K562 (cell line): Measurements from ENCODE around the gene KARS1. TPM values are rescaled to one million over a fixed set of nuclear protein-coding genes. Genes with fewer than 3 reads are reported as not detected.

Experiments used
- BMI1 ChIP-seq: fragments of 150-350 bp; IDR thresholded peaks from 2 replicates; pipeline ENCODE4 v1.6.1; 2014; ENCODE audit warnings: low read length
- E2F4 ChIP-seq: sonication (generic); formaldehyde crosslinking; IDR thresholded peaks from 2 replicates; pipeline ENCODE4 v1.8.0; 2022; ENCODE audit warnings: mild to moderate bottlenecking, low read depth, missing genetic modification reagents
- GABPB2 ChIP-seq: fragments of 250-450 bp; sonication (Bioruptor Pico); conservative IDR thresholded peaks from 2 replicates; pipeline ENCODE4 v1.5.1; 2021; ENCODE audit warnings: mild to moderate bottlenecking
- GTF2A2 ChIP-seq: IDR thresholded peaks from 2 replicates; pipeline ENCODE4 v1.6.1; 2016; ENCODE audit warnings: mild to moderate bottlenecking, missing genetic modification characterization, missing compliant biosample characterization
- KAT7 ChIP-seq: sonication (generic); formaldehyde crosslinking; IDR thresholded peaks from 2 replicates; pipeline ENCODE4 v1.8.0; 2022; ENCODE audit warnings: missing genetic modification reagents, mild to moderate bottlenecking, borderline replicate concordance
- KLF10 ChIP-seq: fragments of 250-450 bp; sonication (Bioruptor Pico); IDR thresholded peaks from 2 replicates; pipeline ENCODE4 v1.6.1; 2021; ENCODE audit warnings: matching md5 sums
- MCM3 ChIP-seq: fragments of 450-650 bp; IDR thresholded peaks from 2 replicates; pipeline ENCODE4 v1.6.1; 2016
- MXI1 ChIP-seq: IDR thresholded peaks from 2 replicates; pipeline ENCODE4 v1.6.1; 2011; ENCODE audit warnings: low read depth, mild to moderate bottlenecking, improper control_type of control experiment, low read length
- PKNOX1 ChIP-seq: fragments of 450-650 bp; IDR thresholded peaks from 2 replicates; pipeline ENCODE4 v1.6.1; 2016
- POLR3A ChIP-seq: IDR thresholded peaks from 2 replicates; pipeline ENCODE4 v1.6.1; 2011; ENCODE audit warnings: borderline replicate concordance, mild to moderate bottlenecking, moderate library complexity; ENCODE audit not compliant: insufficient read length, insufficient read depth; ENCODE audit errors: extremely low read depth
- PRPF4 ChIP-seq: fragments of 200-400 bp; formaldehyde crosslinking; IDR thresholded peaks from one replicate; pipeline ENCODE4 v1.6.1; 2017; ENCODE audit warnings: low read length, low read depth, mild to moderate bottlenecking; ENCODE audit not compliant: insufficient read depth, poor library complexity, severe bottlenecking
- RBM17 ChIP-seq: fragments of 200-400 bp; formaldehyde crosslinking; IDR thresholded peaks from 2 replicates; pipeline ENCODE4 v1.6.1; 2017; ENCODE audit warnings: low read depth, mild to moderate bottlenecking, low read length, borderline replicate concordance
- SRF ChIP-seq, 2 experiments: fragments of 250-450, 450-650 bp in 1 of 2; sonication (Bioruptor Pico) in 1 of 2; sonication (generic) in 1 of 2; formaldehyde crosslinking; IDR thresholded peaks; 2 replicates each; pipeline versions ENCODE4 v1.5.0 to v1.5.1; 2020 to 2022; ENCODE audit warnings: mild to moderate bottlenecking in 1 of 2, missing genetic modification reagents in 1 of 2
- TARDBP ChIP-seq: fragments of 450-650 bp; IDR thresholded peaks from 2 replicates; pipeline ENCODE4 v1.6.1; 2016
- THRAP3 ChIP-seq: fragments of 450-650 bp; IDR thresholded peaks from 2 replicates; pipeline ENCODE4 v1.6.1; 2016; ENCODE audit warnings: mild to moderate bottlenecking, inconsistent platforms, borderline replicate concordance
- ZNF76 ChIP-seq: fragments of 250-450 bp; sonication (Bioruptor Pico); IDR thresholded peaks from 2 replicates; pipeline ENCODE4 v1.4.0; 2020; ENCODE audit warnings: mild to moderate bottlenecking, moderate library complexity, borderline replicate concordance
- polyA plus RNA-seq, 8 experiments: library from polyadenylated mRNA; depleted of rRNA in 4 of 8; stranded (reverse) in 5 of 8; unstranded in 3 of 8; fragments of >200 nt; fragmentation: Nextera tagmentation in 2 of 8; fragmentation: Illumina TruSeq in 1 of 8; extraction: Ambion mirVana in 2 of 8; extraction: Trizol in 1 of 8; gene quantifications; 2 replicates each; pipeline versions ENCODE4 v1.2.1 to v1.2.3, GENCODE V29; 2011 to 2014; ENCODE audit warnings: inconsistent platforms in 1 of 8, missing spikeins in 1 of 8
- total RNA-seq, 7 experiments: library from RNA; depleted of rRNA in 6 of 7; stranded (reverse); fragments of >200 nt in 6 of 7; fragmentation: Illumina TruSeq in 2 of 7; extraction: Trizol in 2 of 7; gene quantifications; 2 replicates each; pipeline versions ENCODE4 v1.2.1 to v1.2.3, GENCODE V29; 2011 to 2021; ENCODE audit warnings: low replicate concordance in 1 of 7
- TF ChIP-seq, protein P1 (sequence below): sonication (generic); formaldehyde crosslinking; IDR thresholded peaks from 2 replicates; pipeline ENCODE4 v1.8.1; 2023; ENCODE audit warnings: mild to moderate bottlenecking, missing genetic modification reagents
- TF ChIP-seq, protein P2 (sequence below): sonication (generic); formaldehyde crosslinking; IDR thresholded peaks from 2 replicates; pipeline ENCODE4 v1.8.1; 2023; ENCODE audit warnings: mild to moderate bottlenecking, missing genetic modification reagents, moderate library complexity
- TF ChIP-seq, protein P3 (sequence below): fragments of 250-450 bp; sonication (Bioruptor Pico); IDR thresholded peaks from 2 replicates; pipeline ENCODE4 v1.4.0; 2020; ENCODE audit warnings: mild to moderate bottlenecking, moderate library complexity, borderline replicate concordance

KARS1 gene
- total and polyA plus RNA-seq, 9 of the 15 experiments (the other 6 are each of a cell fraction or from before 2014, with no cell fraction given): 223 to 386 (median 304) TPM

- TF ChIP-seq ZNF76 (CRISPR knock-in tag) (no peak), GTF2A2 (tag) (no peak), E2F4 (CRISPR knock-in tag) (no peak), PKNOX1 (peak; percentile 56), PRPF4 (no peak), MCM3 (no peak), RBM17 (no peak), GABPB2 (CRISPR knock-in tag) (no peak), TARDBP (no peak; the same call in 1 of the 2 replicates), SRF (CRISPR knock-in tag; IDR thresholded peaks at IDR 0.05) (no peak), POLR3A (no peak), KAT7 (CRISPR knock-in tag) (0 out of 2 replicates have a peak, but pooled peaks have one; percentile 41), KLF10 (CRISPR knock-in tag) (no peak), MXI1 (peak; percentile 98), THRAP3 (no peak), BMI1 (no peak)
- TF ChIP-seq, protein P1, sequence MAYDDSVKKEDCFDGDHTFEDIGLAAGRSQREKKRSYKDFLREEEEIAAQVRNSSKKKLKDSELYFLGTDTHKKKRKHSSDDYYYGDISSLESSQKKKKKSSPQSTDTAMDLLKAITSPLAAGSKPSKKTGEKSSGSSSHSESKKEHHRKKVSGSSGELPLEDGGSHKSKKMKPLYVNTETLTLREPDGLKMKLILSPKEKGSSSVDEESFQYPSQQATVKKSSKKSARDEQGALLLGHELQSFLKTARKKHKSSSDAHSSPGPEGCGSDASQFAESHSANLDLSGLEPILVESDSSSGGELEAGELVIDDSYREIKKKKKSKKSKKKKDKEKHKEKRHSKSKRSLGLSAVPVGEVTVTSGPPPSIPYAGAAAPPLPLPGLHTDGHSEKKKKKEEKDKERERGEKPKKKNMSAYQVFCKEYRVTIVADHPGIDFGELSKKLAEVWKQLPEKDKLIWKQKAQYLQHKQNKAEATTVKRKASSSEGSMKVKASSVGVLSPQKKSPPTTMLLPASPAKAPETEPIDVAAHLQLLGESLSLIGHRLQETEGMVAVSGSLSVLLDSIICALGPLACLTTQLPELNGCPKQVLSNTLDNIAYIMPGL (CRISPR knock-in tag): peak; percentile 43; the same call in 1 of the 2 replicates
- TF ChIP-seq, protein P2, sequence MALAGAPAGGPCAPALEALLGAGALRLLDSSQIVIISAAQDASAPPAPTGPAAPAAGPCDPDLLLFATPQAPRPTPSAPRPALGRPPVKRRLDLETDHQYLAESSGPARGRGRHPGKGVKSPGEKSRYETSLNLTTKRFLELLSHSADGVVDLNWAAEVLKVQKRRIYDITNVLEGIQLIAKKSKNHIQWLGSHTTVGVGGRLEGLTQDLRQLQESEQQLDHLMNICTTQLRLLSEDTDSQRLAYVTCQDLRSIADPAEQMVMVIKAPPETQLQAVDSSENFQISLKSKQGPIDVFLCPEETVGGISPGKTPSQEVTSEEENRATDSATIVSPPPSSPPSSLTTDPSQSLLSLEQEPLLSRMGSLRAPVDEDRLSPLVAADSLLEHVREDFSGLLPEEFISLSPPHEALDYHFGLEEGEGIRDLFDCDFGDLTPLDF (CRISPR knock-in tag): peak; percentile 92
- TF ChIP-seq, protein P3, sequence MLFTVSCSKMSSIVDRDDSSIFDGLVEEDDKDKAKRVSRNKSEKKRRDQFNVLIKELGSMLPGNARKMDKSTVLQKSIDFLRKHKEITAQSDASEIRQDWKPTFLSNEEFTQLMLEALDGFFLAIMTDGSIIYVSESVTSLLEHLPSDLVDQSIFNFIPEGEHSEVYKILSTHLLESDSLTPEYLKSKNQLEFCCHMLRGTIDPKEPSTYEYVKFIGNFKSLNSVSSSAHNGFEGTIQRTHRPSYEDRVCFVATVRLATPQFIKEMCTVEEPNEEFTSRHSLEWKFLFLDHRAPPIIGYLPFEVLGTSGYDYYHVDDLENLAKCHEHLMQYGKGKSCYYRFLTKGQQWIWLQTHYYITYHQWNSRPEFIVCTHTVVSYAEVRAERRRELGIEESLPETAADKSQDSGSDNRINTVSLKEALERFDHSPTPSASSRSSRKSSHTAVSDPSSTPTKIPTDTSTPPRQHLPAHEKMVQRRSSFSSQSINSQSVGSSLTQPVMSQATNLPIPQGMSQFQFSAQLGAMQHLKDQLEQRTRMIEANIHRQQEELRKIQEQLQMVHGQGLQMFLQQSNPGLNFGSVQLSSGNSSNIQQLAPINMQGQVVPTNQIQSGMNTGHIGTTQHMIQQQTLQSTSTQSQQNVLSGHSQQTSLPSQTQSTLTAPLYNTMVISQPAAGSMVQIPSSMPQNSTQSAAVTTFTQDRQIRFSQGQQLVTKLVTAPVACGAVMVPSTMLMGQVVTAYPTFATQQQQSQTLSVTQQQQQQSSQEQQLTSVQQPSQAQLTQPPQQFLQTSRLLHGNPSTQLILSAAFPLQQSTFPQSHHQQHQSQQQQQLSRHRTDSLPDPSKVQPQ: no peak
Observed at GRCh38 chr16:75622761-75623605, 24.5 kb downstream of the KARS1 start, which contains the start of gene ADAT1 (continued).
